K562 (cell line): Measurements from ENCODE around the gene USP19. TPM values are rescaled to one million over a fixed set of nuclear protein-coding genes. Genes with fewer than 3 reads are reported as not detected.

Source experiments
- ATAC-seq: fragments of 200-7000 bp; cut with Tn5 transposase; 3 replicates; pipeline ENCODE4 v1.9.1; 2020; ENCODE audit warnings: moderate library complexity
- BruUV-seq: library from RNA; stranded (reverse); fragments of 400-500 nt; replicated peaks from 2 replicates; lab custom pipeline; 2021; lab: Mats Ljungman, UMichigan
- CTCF ChIA-PET: fragments of 300-600 bp; formaldehyde crosslinking; extraction: SDS; loops from one replicate; lab custom pipeline; 2021; ENCODE audit warnings: low intra/inter-chr PET ratio; lab: Yijun Ruan, JAX
- POLR2A ChIA-PET: fragments of 300-600, 350-650 bp; sonication (Branson Sonifier 250); formaldehyde crosslinking; extraction: SDS; loops from one replicate; lab custom pipeline; 2021; ENCODE audit warnings: antibody characterized with exemption, inconsistent platforms; lab: Yijun Ruan, JAX
- DNase-seq, 4 experiments: peaks; one replicate each; pipeline versions ENCODE4 v3.0.0 to v3.0.0-alpha.2; 2011 to 2018; ENCODE audit warnings: low spot score in 3 of 4, mixed read lengths in 3 of 4; ENCODE audit errors: extremely low read depth in 1 of 4
- FAIRE-seq: peaks from 2 replicates; lab custom pipeline; 2011; peaks lifted over from hg19 to GRCh38; lab: Jason Lieb, UNC
- H2AFZ ChIP-seq: 2 replicates; pipeline ENCODE4 v1.6.0; 2011; ENCODE audit warnings: low read depth, low read length, control low read depth, inconsistent platforms
- H3K27ac ChIP-seq: fragments of 200-600 bp; 3 replicates; pipeline ENCODE4 v1.8.0; 2011; ENCODE audit warnings: low read depth, mild to moderate bottlenecking, control low read depth, inconsistent platforms, low read length, moderate library complexity, mixed read lengths; ENCODE audit errors: extremely low read depth
- H3K27me3 ChIP-seq, 2 experiments: fragments of 300-600 bp in 1 of 2; 2 replicates in 1 of 2; 3 replicates in 1 of 2; pipeline versions ENCODE4 v1.6.0 to v1.8.0; 2011; ENCODE audit warnings: inconsistent platforms in 2 of 2, low read length in 2 of 2, mild to moderate bottlenecking in 1 of 2, mixed read lengths in 1 of 2, moderate library complexity in 1 of 2; ENCODE audit not compliant: control insufficient read depth in 2 of 2, insufficient read depth in 2 of 2
- H3K36me3 ChIP-seq: fragments of 300-600 bp; 3 replicates; pipeline ENCODE4 v1.8.0; 2011; ENCODE audit warnings: mild to moderate bottlenecking, low read length, inconsistent platforms; ENCODE audit not compliant: control insufficient read depth, insufficient read depth
- H3K4me1 ChIP-seq, 2 experiments: fragments of 200-600 bp in 1 of 2; replicated peaks in 1 of 2; 2 replicates in 1 of 2; 3 replicates in 1 of 2; pipeline versions ENCODE4 v1.5.1 to v1.8.0; 2011; ENCODE audit warnings: inconsistent platforms in 2 of 2, low read length in 2 of 2, mild to moderate bottlenecking in 1 of 2, mixed read lengths in 1 of 2, moderate library complexity in 1 of 2; ENCODE audit not compliant: control insufficient read depth in 2 of 2, insufficient read depth in 2 of 2
- H3K4me2 ChIP-seq: 2 replicates; pipeline ENCODE4 v1.6.1; 2011; ENCODE audit warnings: low read length, control low read depth, inconsistent platforms, mixed read lengths; ENCODE audit not compliant: insufficient read depth
- H3K4me3 ChIP-seq: fragments of 200-600 bp; sonication (generic), shearing (Covaris generic); 2 replicates; pipeline ENCODE4 v1.5.1; 2016; ENCODE audit warnings: control low read depth, inconsistent platforms
- H3K79me2 ChIP-seq: fragments of 200-600 bp; 3 replicates; pipeline ENCODE4 v1.8.0; 2011; ENCODE audit warnings: low read length, inconsistent platforms; ENCODE audit not compliant: control insufficient read depth, insufficient read depth
- H3K9ac ChIP-seq, 2 experiments: 2 replicates each; pipeline versions ENCODE4 v1.6.0 to v1.6.1; 2011; ENCODE audit warnings: low read depth in 2 of 2, low read length in 2 of 2, control low read depth in 1 of 2, inconsistent platforms in 1 of 2, mild to moderate bottlenecking in 1 of 2, mixed read lengths in 1 of 2; ENCODE audit not compliant: insufficient read depth in 1 of 2
- H3K9me1 ChIP-seq: one replicate; pipeline ENCODE4 v1.6.0; 2011; ENCODE audit warnings: inconsistent platforms, mild to moderate bottlenecking, low read length, moderate library complexity; ENCODE audit not compliant: control insufficient read depth, insufficient read depth
- H3K9me3 ChIP-seq: replicated peaks from 2 replicates; pipeline ENCODE4 v1.5.1; 2011; ENCODE audit warnings: low read depth, low read length, inconsistent platforms; ENCODE audit not compliant: control insufficient read depth, insufficient read depth
- H4K20me1 ChIP-seq: replicated peaks from 2 replicates; pipeline ENCODE4 v1.6.1; 2011; ENCODE audit warnings: low read length, inconsistent platforms, mixed read lengths; ENCODE audit not compliant: control insufficient read depth, insufficient read depth
- CCAR2 ChIP-seq: fragments of 200-400 bp; formaldehyde crosslinking; IDR thresholded peaks from 2 replicates; pipeline ENCODE4 v1.6.1; 2017; ENCODE audit warnings: mild to moderate bottlenecking, low read depth, low read length
- CREM ChIP-seq: IDR thresholded peaks from 2 replicates; pipeline ENCODE4 v1.6.1; 2014; ENCODE audit warnings: antibody characterized with exemption, low read depth
- EGR1 ChIP-seq: fragments of 450-650 bp; conservative IDR thresholded peaks from 2 replicates; pipeline ENCODE4 v1.6.1; 2017; ENCODE audit warnings: mild to moderate bottlenecking
- ELF1 ChIP-seq: fragments of 200-800 bp; sonication (Bioruptor generic); IDR thresholded peaks from 2 replicates; pipeline ENCODE4 v1.6.1; 2016; ENCODE audit warnings: missing genetic modification characterization, missing compliant biosample characterization
- KAT7 ChIP-seq: sonication (generic); formaldehyde crosslinking; IDR thresholded peaks from 2 replicates; pipeline ENCODE4 v1.8.0; 2022; ENCODE audit warnings: missing genetic modification reagents, mild to moderate bottlenecking, borderline replicate concordance
- MXI1 ChIP-seq: IDR thresholded peaks from 2 replicates; pipeline ENCODE4 v1.6.1; 2011; ENCODE audit warnings: low read depth, mild to moderate bottlenecking, improper control_type of control experiment, low read length
- NCOA2 ChIP-seq, 2 experiments: fragments of 450-650 bp; IDR thresholded peaks; 2 replicates each; pipeline ENCODE4 v1.6.1; 2018; ENCODE audit warnings: mild to moderate bottlenecking in 2 of 2, moderate library complexity in 1 of 2; ENCODE audit not compliant: partially characterized antibody in 2 of 2
- TEAD4 ChIP-seq, 2 experiments: sonication (generic) in 1 of 2; formaldehyde crosslinking in 1 of 2; IDR thresholded peaks; 2 replicates each; pipeline versions ENCODE4 v1.6.1 to v1.8.0; 2012 to 2022; ENCODE audit warnings: borderline replicate concordance in 1 of 2, inconsistent platforms in 1 of 2, low read length in 1 of 2, mild to moderate bottlenecking in 1 of 2, missing genetic modification reagents in 1 of 2
- XRCC4 ChIP-seq: IDR thresholded peaks from one replicate; pipeline ENCODE4 v1.6.1; 2011; ENCODE audit not compliant: insufficient read depth, insufficient read length; ENCODE audit errors: extremely low read depth
- WGBS: fragments of 100-300 bp; shearing (Covaris generic); methylation state at CpG from one replicate; pipeline ENCODE4 v1.1.6; 2016; ENCODE audit warnings: low coverage, mixed read lengths; ENCODE audit not compliant: insufficient coverage; ENCODE audit errors: missing lambda C conversion rate; 5-methylcytosine and 5-hydroxymethylcytosine counted together
- in situ Hi-C: fragments of 300-500 bp; cut with MboI; formaldehyde crosslinking; loops from 4 replicates; pipeline ENCODE4 v1.15.0; 2018; ENCODE audit warnings: inconsistent platforms, mixed read lengths
- intact Hi-C: fragments of 100-400 bp; cut with micrococcal nuclease; formaldehyde crosslinking; loops from 2 replicates; pipeline ENCODE4 v1.14.2; 2022
- polyA plus RNA-seq, 8 experiments: library from polyadenylated mRNA; depleted of rRNA in 4 of 8; stranded (reverse) in 5 of 8; unstranded in 3 of 8; fragments of >200 nt; fragmentation: Nextera tagmentation in 2 of 8; fragmentation: Illumina TruSeq in 1 of 8; extraction: Ambion mirVana in 2 of 8; extraction: Trizol in 1 of 8; gene quantifications; 2 replicates each; pipeline versions ENCODE4 v1.2.1 to v1.2.3, GENCODE V29; 2011 to 2014; ENCODE audit warnings: inconsistent platforms in 1 of 8, missing spikeins in 1 of 8
- total RNA-seq, 7 experiments: library from RNA; depleted of rRNA in 6 of 7; stranded (reverse); fragments of >200 nt in 6 of 7; fragmentation: Illumina TruSeq in 2 of 7; extraction: Trizol in 2 of 7; gene quantifications; 2 replicates each; pipeline versions ENCODE4 v1.2.1 to v1.2.3, GENCODE V29; 2011 to 2021; ENCODE audit warnings: low replicate concordance in 1 of 7
- TF ChIP-seq, protein P1 (sequence below): fragments of 450-650 bp; formaldehyde crosslinking; IDR thresholded peaks from 2 replicates; pipeline ENCODE4 v1.4.0; 2022; ENCODE audit warnings: missing genetic modification characterization
- TF ChIP-seq, protein P2 (sequence below): sonication (generic); formaldehyde crosslinking; IDR thresholded peaks from 2 replicates; pipeline ENCODE4 v1.9.0; 2022; ENCODE audit warnings: mild to moderate bottlenecking, missing genetic modification reagents
- TF ChIP-seq, protein P3 (sequence below): sonication (generic); formaldehyde crosslinking; IDR thresholded peaks from 2 replicates; pipeline ENCODE4 v1.8.1; 2022; ENCODE audit warnings: missing genetic modification reagents
- TF ChIP-seq, protein P4 (sequence below): fragments of 250-450 bp; sonication (Bioruptor Pico); IDR thresholded peaks from 2 replicates; pipeline ENCODE4 v1.4.0; 2020; ENCODE audit warnings: mild to moderate bottlenecking, moderate library complexity

USP19 gene
- total and polyA plus RNA-seq, 9 of the 15 experiments (the other 6 are each of a cell fraction or from before 2014, with no cell fraction given), result 0.24 to 65.9 (median 36.9) TPM

DNA sequence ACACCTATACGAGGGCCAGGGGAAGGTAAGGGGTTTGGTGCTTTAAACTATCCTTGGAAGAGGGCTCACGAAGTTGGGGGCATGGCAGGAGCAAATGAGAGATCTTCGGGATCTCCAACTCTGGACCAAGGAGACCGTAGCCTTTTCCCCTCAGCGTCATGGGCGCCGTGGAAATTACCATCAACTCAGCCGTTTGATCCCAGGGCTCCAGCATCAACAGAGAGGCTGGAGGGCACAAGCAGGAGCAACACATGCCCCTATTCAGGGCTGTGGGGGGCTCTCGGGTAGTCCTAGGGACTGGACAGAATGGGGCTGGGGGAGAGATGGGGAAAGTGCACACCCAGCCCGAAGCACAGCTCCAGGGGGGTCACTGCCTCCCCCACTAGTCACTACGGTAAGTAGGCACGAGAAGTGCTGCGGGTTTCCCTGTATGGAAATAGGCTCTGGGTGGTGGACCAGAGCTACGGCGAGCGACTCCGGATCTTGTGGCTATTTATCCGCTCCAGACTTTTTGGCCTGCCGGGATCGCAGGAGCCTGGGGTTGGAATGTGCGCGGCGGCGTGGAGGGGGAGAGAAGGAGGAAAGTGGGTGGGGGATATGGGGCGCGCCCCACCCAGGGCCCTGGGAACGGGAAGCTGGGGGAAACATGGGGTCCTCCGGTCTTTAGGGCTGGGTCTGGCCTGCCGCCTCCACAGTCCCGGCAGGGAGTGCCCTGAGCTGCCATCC, 12.8 kb upstream of the USP19 start:
- H4K20me1 ChIP-seq, result no peaks in the 10 kb centered on the region
- no peaks in the 10 kb centered on the region for H3K36me3 ChIP-seq
- BruUV-seq, result no TSS peak
- H3K9me3 ChIP-seq, result no peaks in the 10 kb centered on the region
- peak; percentile 89 for ATAC-seq
- DNase-seq, result peak; percentile 75 to 86 (median 82)
- peak overlapping the region; percentile 86 for H3K4me2 ChIP-seq
- H3K27me3 ChIP-seq, result peaks cover 0 to 5% of the 10 kb centered on the region in 2 experiments; a peak in 1 of 5 replicates
- 3% methylated on average over 18 of the region's 30 CpGs for WGBS
- peak; percentile 48 for FAIRE-seq
- in situ Hi-C loops (no loop called here), intact Hi-C loops (no loop called here)
- peak overlapping the region; percentile 99 for H2AFZ ChIP-seq
- peak overlapping the region; percentile 53 for H3K4me3 ChIP-seq
- peak overlapping the region; percentile 81 to 89 for H3K9ac ChIP-seq
- peak overlapping the region; percentile 77 for H3K27ac ChIP-seq
- ChIA-PET CTCF (no interaction called here), POLR2A (interaction anchor here (0.6 to 0.8 kb wide), 2 partner anchors 32 to 277 kb away, joined by 3 read pairs; partner anchors contain the start of gene CCDC71)
- H3K79me2 ChIP-seq, result no peaks in the 10 kb centered on the region; the same call in 2 of the 3 replicates
- H3K4me1 ChIP-seq, result peaks cover 2 to 32% of the 10 kb centered on the region in 2 experiments; a peak in 4 of 5 replicates
- H3K9me1 ChIP-seq, result no peaks in the 10 kb centered on the region
- no peak for TF ChIP-seq MXI1
- TF ChIP-seq TEAD4 (IDR thresholded peaks at IDR 0.05; ENCODE audit: low read length), result peak; percentile 65
- no peak for TF ChIP-seq TEAD4 (CRISPR knock-in tag; IDR thresholded peaks at IDR 0.05; ENCODE audit: borderline replicate concordance)
- no peak for TF ChIP-seq NCOA2 (IDR thresholded peaks at IDR 0.05; ENCODE audit: partially characterized antibody in 2 of 2)
- TF ChIP-seq, protein P1, sequence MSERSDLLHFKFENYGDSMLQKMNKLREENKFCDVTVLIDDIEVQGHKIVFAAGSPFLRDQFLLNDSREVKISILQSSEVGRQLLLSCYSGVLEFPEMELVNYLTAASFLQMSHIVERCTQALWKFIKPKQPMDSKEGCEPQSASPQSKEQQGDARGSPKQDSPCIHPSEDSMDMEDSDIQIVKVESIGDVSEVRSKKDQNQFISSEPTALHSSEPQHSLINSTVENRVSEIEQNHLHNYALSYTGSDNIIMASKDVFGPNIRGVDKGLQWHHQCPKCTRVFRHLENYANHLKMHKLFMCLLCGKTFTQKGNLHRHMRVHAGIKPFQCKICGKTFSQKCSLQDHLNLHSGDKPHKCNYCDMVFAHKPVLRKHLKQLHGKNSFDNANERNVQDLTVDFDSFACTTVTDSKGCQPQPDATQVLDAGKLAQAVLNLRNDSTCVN (CRISPR knock-in tag), result no peak
- TF ChIP-seq ELF1, result no peak
- TF ChIP-seq EGR1, result peak; percentile 56
- TF ChIP-seq, protein P2, sequence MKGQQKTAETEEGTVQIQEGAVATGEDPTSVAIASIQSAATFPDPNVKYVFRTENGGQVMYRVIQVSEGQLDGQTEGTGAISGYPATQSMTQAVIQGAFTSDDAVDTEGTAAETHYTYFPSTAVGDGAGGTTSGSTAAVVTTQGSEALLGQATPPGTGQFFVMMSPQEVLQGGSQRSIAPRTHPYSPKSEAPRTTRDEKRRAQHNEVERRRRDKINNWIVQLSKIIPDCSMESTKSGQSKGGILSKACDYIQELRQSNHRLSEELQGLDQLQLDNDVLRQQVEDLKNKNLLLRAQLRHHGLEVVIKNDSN (CRISPR knock-in tag), result no peak
- TF ChIP-seq, protein P3, sequence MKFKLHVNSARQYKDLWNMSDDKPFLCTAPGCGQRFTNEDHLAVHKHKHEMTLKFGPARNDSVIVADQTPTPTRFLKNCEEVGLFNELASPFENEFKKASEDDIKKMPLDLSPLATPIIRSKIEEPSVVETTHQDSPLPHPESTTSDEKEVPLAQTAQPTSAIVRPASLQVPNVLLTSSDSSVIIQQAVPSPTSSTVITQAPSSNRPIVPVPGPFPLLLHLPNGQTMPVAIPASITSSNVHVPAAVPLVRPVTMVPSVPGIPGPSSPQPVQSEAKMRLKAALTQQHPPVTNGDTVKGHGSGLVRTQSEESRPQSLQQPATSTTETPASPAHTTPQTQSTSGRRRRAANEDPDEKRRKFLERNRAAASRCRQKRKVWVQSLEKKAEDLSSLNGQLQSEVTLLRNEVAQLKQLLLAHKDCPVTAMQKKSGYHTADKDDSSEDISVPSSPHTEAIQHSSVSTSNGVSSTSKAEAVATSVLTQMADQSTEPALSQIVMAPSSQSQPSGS (CRISPR knock-in tag), result no peak
- TF ChIP-seq KAT7 (CRISPR knock-in tag), result no peak
- TF ChIP-seq, protein P4, sequence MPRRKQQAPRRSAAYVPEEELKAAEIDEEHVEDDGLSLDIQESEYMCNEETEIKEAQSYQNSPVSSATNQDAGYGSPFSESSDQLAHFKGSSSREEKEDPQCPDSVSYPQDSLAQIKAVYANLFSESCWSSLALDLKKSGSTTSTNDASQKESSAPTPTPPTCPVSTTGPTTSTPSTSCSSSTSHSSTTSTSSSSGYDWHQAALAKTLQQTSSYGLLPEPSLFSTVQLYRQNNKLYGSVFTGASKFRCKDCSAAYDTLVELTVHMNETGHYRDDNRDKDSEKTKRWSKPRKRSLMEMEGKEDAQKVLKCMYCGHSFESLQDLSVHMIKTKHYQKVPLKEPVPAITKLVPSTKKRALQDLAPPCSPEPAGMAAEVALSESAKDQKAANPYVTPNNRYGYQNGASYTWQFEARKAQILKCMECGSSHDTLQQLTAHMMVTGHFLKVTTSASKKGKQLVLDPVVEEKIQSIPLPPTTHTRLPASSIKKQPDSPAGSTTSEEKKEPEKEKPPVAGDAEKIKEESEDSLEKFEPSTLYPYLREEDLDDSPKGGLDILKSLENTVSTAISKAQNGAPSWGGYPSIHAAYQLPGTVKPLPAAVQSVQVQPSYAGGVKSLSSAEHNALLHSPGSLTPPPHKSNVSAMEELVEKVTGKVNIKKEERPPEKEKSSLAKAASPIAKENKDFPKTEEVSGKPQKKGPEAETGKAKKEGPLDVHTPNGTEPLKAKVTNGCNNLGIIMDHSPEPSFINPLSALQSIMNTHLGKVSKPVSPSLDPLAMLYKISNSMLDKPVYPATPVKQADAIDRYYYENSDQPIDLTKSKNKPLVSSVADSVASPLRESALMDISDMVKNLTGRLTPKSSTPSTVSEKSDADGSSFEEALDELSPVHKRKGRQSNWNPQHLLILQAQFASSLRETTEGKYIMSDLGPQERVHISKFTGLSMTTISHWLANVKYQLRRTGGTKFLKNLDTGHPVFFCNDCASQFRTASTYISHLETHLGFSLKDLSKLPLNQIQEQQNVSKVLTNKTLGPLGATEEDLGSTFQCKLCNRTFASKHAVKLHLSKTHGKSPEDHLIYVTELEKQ (CRISPR knock-in tag), result no peak
- TF ChIP-seq XRCC4, result no peak
- peak; percentile 57; the same call in 1 of the 2 replicates for TF ChIP-seq CREM
- TF ChIP-seq CCAR2, result no peak
